H1 (cell line): ENCODE results near the gene CLTCL1. TPM values are rescaled to one million over a fixed set of nuclear protein-coding genes. Genes with fewer than 3 reads are reported as not detected.

Source experiments
- ASH2L ChIP-seq: fragments of 200-600, 300-600 bp; sonication (generic); IDR thresholded peaks from one replicate; pipeline ENCODE4 v1.7.1; 2017; ENCODE audit warnings: low read length
- POLR2AphosphoS5 ChIP-seq: IDR thresholded peaks from 2 replicates; pipeline ENCODE4 v1.6.1; 2011; ENCODE audit warnings: low read depth, low read length
- TAF1 ChIP-seq: IDR thresholded peaks from 2 replicates; pipeline ENCODE4 v1.6.1; 2011; ENCODE audit warnings: mild to moderate bottlenecking, low read depth, low read length
- ZNF274 ChIP-seq: IDR thresholded peaks from 2 replicates; pipeline ENCODE4 v1.7.0; 2012; ENCODE audit warnings: low read length, borderline replicate concordance; ENCODE audit errors: extremely low read depth
- polyA plus RNA-seq, 7 experiments: library from polyadenylated mRNA; depleted of rRNA in 3 of 7; stranded (reverse) in 5 of 7; unstranded in 2 of 7; fragments of >200 nt in 5 of 7; fragments of 200-250 nt in 2 of 7; gene quantifications; 1 replicate in 5 of 7; 2 replicates in 1 of 7; 4 replicates in 1 of 7; pipeline versions ENCODE4 v1.2.1 to v1.2.3, GENCODE V29; 2011 to 2013; ENCODE audit warnings: missing spikeins in 2 of 7, mixed read lengths in 2 of 7
- total RNA-seq: library from RNA; stranded (reverse); fragmentation: NEBNext Ultra II Directional; extraction: Animal tissue kit (Norgen Biotek cat#: 25700); gene quantifications from 2 replicates; pipeline ENCODE4 v1.2.1, GENCODE V29; 2021
- TF ChIP-seq, protein P1 (sequence below): fragments of 300-600 bp; sonication (generic); IDR thresholded peaks from 2 replicates; pipeline ENCODE4 v1.7.1; 2012; ENCODE audit warnings: low read length, moderate library complexity, mild to moderate bottlenecking, inconsistent platforms; ENCODE audit not compliant: insufficient replicate concordance

Gene CLTCL1
- total and polyA plus RNA-seq, 2 of the 8 experiments (the other 6 are each of a cell fraction or from before 2014, with no cell fraction given): 12.4 to 17.0 TPM

DNA sequence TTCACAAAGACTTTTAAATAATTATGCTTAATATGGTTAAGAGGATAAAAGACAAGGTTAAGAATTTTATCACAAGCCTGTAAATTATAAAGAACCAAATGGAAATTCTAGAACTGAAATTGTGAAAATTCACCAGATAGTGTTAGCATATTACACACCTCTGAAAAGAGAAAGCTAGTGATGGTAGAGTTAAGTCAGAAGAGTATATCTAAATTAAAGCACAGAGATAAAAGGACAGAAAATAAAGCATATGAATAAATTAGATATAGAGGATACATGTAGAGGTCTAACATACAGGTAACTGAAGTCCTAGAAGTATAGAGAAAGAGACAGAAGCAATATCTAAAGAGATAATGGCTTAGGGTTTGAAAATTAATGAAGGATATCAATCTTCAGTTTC lies 4.2 kb upstream of the CLTCL1 start (continued):
- TF ChIP-seq, protein P1, sequence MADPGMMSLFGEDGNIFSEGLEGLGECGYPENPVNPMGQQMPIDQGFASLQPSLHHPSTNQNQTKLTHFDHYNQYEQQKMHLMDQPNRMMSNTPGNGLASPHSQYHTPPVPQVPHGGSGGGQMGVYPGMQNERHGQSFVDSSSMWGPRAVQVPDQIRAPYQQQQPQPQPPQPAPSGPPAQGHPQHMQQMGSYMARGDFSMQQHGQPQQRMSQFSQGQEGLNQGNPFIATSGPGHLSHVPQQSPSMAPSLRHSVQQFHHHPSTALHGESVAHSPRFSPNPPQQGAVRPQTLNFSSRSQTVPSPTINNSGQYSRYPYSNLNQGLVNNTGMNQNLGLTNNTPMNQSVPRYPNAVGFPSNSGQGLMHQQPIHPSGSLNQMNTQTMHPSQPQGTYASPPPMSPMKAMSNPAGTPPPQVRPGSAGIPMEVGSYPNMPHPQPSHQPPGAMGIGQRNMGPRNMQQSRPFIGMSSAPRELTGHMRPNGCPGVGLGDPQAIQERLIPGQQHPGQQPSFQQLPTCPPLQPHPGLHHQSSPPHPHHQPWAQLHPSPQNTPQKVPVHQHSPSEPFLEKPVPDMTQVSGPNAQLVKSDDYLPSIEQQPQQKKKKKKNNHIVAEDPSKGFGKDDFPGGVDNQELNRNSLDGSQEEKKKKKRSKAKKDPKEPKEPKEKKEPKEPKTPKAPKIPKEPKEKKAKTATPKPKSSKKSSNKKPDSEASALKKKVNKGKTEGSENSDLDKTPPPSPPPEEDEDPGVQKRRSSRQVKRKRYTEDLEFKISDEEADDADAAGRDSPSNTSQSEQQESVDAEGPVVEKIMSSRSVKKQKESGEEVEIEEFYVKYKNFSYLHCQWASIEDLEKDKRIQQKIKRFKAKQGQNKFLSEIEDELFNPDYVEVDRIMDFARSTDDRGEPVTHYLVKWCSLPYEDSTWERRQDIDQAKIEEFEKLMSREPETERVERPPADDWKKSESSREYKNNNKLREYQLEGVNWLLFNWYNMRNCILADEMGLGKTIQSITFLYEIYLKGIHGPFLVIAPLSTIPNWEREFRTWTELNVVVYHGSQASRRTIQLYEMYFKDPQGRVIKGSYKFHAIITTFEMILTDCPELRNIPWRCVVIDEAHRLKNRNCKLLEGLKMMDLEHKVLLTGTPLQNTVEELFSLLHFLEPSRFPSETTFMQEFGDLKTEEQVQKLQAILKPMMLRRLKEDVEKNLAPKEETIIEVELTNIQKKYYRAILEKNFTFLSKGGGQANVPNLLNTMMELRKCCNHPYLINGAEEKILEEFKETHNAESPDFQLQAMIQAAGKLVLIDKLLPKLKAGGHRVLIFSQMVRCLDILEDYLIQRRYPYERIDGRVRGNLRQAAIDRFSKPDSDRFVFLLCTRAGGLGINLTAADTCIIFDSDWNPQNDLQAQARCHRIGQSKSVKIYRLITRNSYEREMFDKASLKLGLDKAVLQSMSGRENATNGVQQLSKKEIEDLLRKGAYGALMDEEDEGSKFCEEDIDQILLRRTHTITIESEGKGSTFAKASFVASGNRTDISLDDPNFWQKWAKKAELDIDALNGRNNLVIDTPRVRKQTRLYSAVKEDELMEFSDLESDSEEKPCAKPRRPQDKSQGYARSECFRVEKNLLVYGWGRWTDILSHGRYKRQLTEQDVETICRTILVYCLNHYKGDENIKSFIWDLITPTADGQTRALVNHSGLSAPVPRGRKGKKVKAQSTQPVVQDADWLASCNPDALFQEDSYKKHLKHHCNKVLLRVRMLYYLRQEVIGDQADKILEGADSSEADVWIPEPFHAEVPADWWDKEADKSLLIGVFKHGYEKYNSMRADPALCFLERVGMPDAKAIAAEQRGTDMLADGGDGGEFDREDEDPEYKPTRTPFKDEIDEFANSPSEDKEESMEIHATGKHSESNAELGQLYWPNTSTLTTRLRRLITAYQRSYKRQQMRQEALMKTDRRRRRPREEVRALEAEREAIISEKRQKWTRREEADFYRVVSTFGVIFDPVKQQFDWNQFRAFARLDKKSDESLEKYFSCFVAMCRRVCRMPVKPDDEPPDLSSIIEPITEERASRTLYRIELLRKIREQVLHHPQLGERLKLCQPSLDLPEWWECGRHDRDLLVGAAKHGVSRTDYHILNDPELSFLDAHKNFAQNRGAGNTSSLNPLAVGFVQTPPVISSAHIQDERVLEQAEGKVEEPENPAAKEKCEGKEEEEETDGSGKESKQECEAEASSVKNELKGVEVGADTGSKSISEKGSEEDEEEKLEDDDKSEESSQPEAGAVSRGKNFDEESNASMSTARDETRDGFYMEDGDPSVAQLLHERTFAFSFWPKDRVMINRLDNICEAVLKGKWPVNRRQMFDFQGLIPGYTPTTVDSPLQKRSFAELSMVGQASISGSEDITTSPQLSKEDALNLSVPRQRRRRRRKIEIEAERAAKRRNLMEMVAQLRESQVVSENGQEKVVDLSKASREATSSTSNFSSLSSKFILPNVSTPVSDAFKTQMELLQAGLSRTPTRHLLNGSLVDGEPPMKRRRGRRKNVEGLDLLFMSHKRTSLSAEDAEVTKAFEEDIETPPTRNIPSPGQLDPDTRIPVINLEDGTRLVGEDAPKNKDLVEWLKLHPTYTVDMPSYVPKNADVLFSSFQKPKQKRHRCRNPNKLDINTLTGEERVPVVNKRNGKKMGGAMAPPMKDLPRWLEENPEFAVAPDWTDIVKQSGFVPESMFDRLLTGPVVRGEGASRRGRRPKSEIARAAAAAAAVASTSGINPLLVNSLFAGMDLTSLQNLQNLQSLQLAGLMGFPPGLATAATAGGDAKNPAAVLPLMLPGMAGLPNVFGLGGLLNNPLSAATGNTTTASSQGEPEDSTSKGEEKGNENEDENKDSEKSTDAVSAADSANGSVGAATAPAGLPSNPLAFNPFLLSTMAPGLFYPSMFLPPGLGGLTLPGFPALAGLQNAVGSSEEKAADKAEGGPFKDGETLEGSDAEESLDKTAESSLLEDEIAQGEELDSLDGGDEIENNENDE: no peak
- TF ChIP-seq TAF1 (no peak), ASH2L (no peak), ZNF274 (no peak), POLR2AphosphoS5 (no peak)
